GM06990 (cell line): ENCODE measurements around the gene ADAMTSL1.

Experiments
- DNase-seq: peaks from one replicate; pipeline ENCODE4 v3.0.0-alpha.2; 2011; ENCODE audit not compliant: insufficient read length; ENCODE audit errors: extremely low read depth
- H3K27me3 ChIP-seq: replicated peaks from 2 replicates; pipeline ENCODE4 v1.6.0; 2011; ENCODE audit warnings: low read length; ENCODE audit not compliant: control insufficient read depth, insufficient read depth
- H3K36me3 ChIP-seq: 2 replicates; pipeline ENCODE4 v1.5.1; 2011; ENCODE audit warnings: low read length; ENCODE audit not compliant: control insufficient read depth, insufficient read depth
- H3K4me3 ChIP-seq: replicated peaks from 2 replicates; pipeline ENCODE4 v1.5.1; 2011; ENCODE audit warnings: low read depth, mild to moderate bottlenecking, control low read depth, low read length
- CTCF ChIP-seq: IDR thresholded peaks from 2 replicates; pipeline ENCODE4 v1.5.1; 2011; ENCODE audit warnings: low read length, control low read depth, mild to moderate bottlenecking, inconsistent platforms; ENCODE audit not compliant: insufficient read depth, poor library complexity, severe bottlenecking

Gene ADAMTSL1

DNA sequence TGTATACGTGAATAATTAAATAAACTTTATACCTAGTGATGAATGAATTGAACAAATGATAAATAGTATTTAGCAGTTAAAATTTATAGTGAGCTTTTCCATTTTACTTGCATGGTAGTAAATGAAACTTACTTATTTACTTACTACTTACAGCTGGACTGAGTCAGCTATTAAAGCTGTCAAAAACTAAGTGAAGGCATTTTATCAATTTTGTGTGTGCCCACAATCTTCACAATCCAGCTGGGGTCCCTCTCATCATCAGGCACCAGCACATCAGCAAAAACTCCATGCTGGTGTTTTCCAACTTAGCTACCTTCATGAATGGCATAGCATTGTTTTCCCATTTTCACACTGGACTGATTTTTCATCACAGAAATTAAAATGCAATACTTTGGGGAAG lies 478.0 kb downstream of the ADAMTSL1 start:
- no peak for DNase-seq
- Histone ChIP-seq H3K36me3 (no peaks in the 10 kb centered on the region), H3K27me3 (no peaks in the 10 kb centered on the region), H3K4me3 (no peak overlapping the region)
- TF ChIP-seq CTCF, result no peak

DNA sequence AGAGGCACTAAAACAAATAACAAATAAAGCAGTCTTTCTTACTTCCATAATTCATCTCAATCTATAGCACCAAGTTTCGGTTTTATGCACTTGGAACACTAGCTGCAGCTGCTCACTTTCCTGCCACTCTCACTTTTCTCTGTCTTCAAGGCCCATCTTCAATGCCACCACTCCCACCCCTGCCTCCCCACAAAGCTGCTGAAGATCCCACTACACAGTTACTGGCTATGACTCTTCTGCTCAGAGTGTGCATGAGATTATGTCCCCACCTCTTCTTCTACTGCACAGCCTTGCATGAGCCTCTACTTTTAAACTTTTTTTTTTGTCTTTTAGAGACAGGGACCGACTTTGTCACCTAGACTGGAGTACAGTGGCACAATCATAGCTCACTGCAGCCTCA lies 481.7 kb downstream of the ADAMTSL1 start:
- Histone ChIP-seq H3K4me3 (no peak overlapping the region), H3K27me3 (no peaks in the 10 kb centered on the region), H3K36me3 (no peaks in the 10 kb centered on the region)
- no peak for DNase-seq
- TF ChIP-seq CTCF, result no peak
